Ecto neural progenitor cell (in vitro differentiated cells): ENCODE data around the gene HDDC3.
"Not testable (repeated sequence)": the region's sequence is repeated elsewhere in the genome, so short reads cannot be mapped to it uniquely, and the experiment has no call there.

Experiments
- DNase-seq: peaks from one replicate; pipeline ENCODE4 v3.0.0-alpha.2; 2018; ENCODE audit warnings: low spot score

The HDDC3 gene

GRCh38 chr15:90909976-90910375 lies 22.4 kb downstream of the HDDC3 start:
- no peak for DNase-seq

- not testable (repeated sequence) for DNase-seq
Measured at GRCh38 chr15:90909449-90909848, 22.9 kb downstream of the HDDC3 start.

- DNase-seq = no peak
Measured at GRCh38 chr15:90907838-90908507, 24.4 kb downstream of the HDDC3 start.

GRCh38 chr15:90907051-90907660 lies 25.2 kb downstream of the HDDC3 start:
- no peak for DNase-seq

GRCh38 chr15:90906181-90906849 lies 26.0 kb downstream of the HDDC3 start:
- DNase-seq = no peak

- DNase-seq = no peak
Measured at GRCh38 chr15:90905306-90906180, 26.8 kb downstream of the HDDC3 start.

- DNase-seq = no peak
Measured at GRCh38 chr15:90904746-90905145, 27.6 kb downstream of the HDDC3 start.

GRCh38 chr15:90903733-90904536 lies 28.4 kb downstream of the HDDC3 start:
- DNase-seq = no peak

- DNase-seq = peak; percentile 72
Measured at GRCh38 chr15:90902840-90903732, 29.3 kb downstream of the HDDC3 start, which contains the start of gene MAN2A2. MAN2A2 (plus strand) TSS chr15:90903302; CDS start chr15:90904208, 906 bp downstream.

GRCh38 chr15:90902040-90902839 lies 30.1 kb downstream of the HDDC3 start:
- peak; percentile 84 for DNase-seq

GRCh38 chr15:90901175-90902039 lies 30.9 kb downstream of the HDDC3 start:
- no peak for DNase-seq

- not testable (repeated sequence) for DNase-seq
Measured at GRCh38 chr15:90897131-90897655, 35.2 kb downstream of the HDDC3 start.

- DNase-seq = no peak
Measured at GRCh38 chr15:90895571-90896117, 36.7 kb downstream of the HDDC3 start.

GRCh38 chr15:90893175-90894090 lies 38.9 kb downstream of the HDDC3 start:
- DNase-seq = no peak

- DNase-seq = no peak
Measured at GRCh38 chr15:90892498-90893174, 39.7 kb downstream of the HDDC3 start.

- no peak for DNase-seq
Measured at GRCh38 chr15:90892023-90892422, 40.3 kb downstream of the HDDC3 start.
